HEK293T (cell line): ENCODE measurements around the gene ITPKB.
"Not testable (repeated sequence)": the region's sequence is repeated elsewhere in the genome, so short reads cannot be mapped to it uniquely, and the experiment has no call there.

Experiments
- CTCF ChIA-PET: fragments of 350-600 bp; formaldehyde crosslinking; extraction: SDS; loops from one replicate; lab custom pipeline; 2021; ENCODE audit warnings: antibody characterized with exemption, inconsistent platforms; lab: Yijun Ruan, JAX
- POLR2A ChIA-PET: fragments of 350-600 bp; formaldehyde crosslinking; extraction: SDS; loops from one replicate; lab custom pipeline; 2020; ENCODE audit warnings: antibody characterized with exemption, inconsistent platforms; lab: Yijun Ruan, JAX
- DNase-seq: peaks from one replicate; pipeline ENCODE4 v3.0.0; 2012; ENCODE audit warnings: mixed read lengths; ENCODE audit errors: extremely low spot score
- ARNT ChIP-seq: fragments of 450-650 bp; IDR thresholded peaks from 2 replicates; pipeline ENCODE4 v1.6.1; 2017; ENCODE audit warnings: mild to moderate bottlenecking
- BHLHE40 ChIP-seq: fragments of 450-650 bp; IDR thresholded peaks from 2 replicates; pipeline ENCODE4 v1.6.1; 2016; ENCODE audit warnings: mild to moderate bottlenecking, moderate library complexity, borderline replicate concordance
- CTBP1 ChIP-seq: fragments of 450-650 bp; IDR thresholded peaks from 2 replicates; pipeline ENCODE4 v1.6.1; 2016; ENCODE audit warnings: borderline replicate concordance
- ELF4 ChIP-seq: fragments of 450-650 bp; IDR thresholded peaks from 2 replicates; pipeline ENCODE4 v1.6.1; 2017; ENCODE audit warnings: antibody characterized with exemption
- FOXA1 ChIP-seq: fragments of 450-650 bp; IDR thresholded peaks from 2 replicates; pipeline ENCODE4 v1.6.1; 2016; ENCODE audit warnings: mild to moderate bottlenecking
- FOXK2 ChIP-seq: fragments of 450-650 bp; IDR thresholded peaks from 2 replicates; pipeline ENCODE4 v1.6.1; 2016; ENCODE audit warnings: mild to moderate bottlenecking
- FOXM1 ChIP-seq: fragments of 450-650 bp; IDR thresholded peaks from 2 replicates; pipeline ENCODE4 v1.6.1; 2017; ENCODE audit warnings: mild to moderate bottlenecking, borderline replicate concordance
- HDGF ChIP-seq: fragments of 450-650 bp; IDR thresholded peaks from 2 replicates; pipeline ENCODE4 v1.6.1; 2017; ENCODE audit warnings: antibody characterized with exemption, borderline replicate concordance
- L3MBTL2 ChIP-seq: fragments of 450-650 bp; conservative IDR thresholded peaks from 2 replicates; pipeline ENCODE4 v1.6.1; 2016; ENCODE audit warnings: mild to moderate bottlenecking
- LEF1 ChIP-seq: fragments of 450-650 bp; IDR thresholded peaks from 2 replicates; pipeline ENCODE4 v1.6.1; 2017; ENCODE audit warnings: mild to moderate bottlenecking, borderline replicate concordance
- NFRKB ChIP-seq: fragments of 450-650 bp; IDR thresholded peaks from 2 replicates; pipeline ENCODE4 v1.6.1; 2016; ENCODE audit warnings: mild to moderate bottlenecking, moderate library complexity
- SP1 ChIP-seq: fragments of 450-650 bp; IDR thresholded peaks from 2 replicates; pipeline ENCODE4 v1.6.1; 2017
- SUZ12 ChIP-seq: fragments of 450-650 bp; IDR thresholded peaks from 2 replicates; pipeline ENCODE4 v1.6.1; 2016; ENCODE audit warnings: mild to moderate bottlenecking
- TARDBP ChIP-seq: fragments of 450-650 bp; IDR thresholded peaks from 2 replicates; pipeline ENCODE4 v1.6.1; 2016
- ZNF384 ChIP-seq: fragments of 450-650 bp; IDR thresholded peaks from 2 replicates; pipeline ENCODE4 v1.6.1; 2016
- TF ChIP-seq, protein P1 (sequence below): fragments of 450-650 bp; IDR thresholded peaks from 2 replicates; pipeline ENCODE4 v1.6.1; 2016

ITPKB gene

DNA sequence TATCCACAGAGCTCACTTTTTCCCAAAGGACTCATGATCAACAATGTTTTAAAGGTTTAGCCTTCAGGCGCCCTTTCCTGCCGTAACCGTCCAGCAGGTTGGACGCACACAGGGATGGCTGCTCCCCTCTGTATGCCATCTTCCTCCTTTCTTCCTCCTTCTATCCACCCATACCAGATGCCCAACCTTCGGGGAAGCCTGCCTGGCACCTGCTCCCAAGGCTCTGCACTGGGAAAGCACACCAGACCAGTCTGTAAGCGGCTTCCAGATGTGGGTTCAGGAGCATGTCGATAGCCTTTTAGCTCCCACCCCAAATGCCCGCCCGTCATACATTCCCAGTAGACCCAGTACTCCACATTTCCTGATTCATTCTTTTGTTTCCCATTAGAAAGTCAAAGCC is 137.6 kb downstream of the ITPKB start:
- DNase-seq = no peak
- CTCF ChIA-PET = interaction anchor here (1.7 kb wide), 1 partner anchor 25 kb away, joined by 4 read pairs; no protein-coding TSS in a partner anchor
- TF ChIP-seq ELF4 (no peak), LEF1 (no peak), ZNF384 (no peak), FOXA1 (no peak), FOXK2 (no peak), SUZ12 (no peak), SP1 (no peak), L3MBTL2 (no peak), CTBP1 (no peak), HDGF (no peak)
- POLR2A ChIA-PET = no interaction called here

DNA sequence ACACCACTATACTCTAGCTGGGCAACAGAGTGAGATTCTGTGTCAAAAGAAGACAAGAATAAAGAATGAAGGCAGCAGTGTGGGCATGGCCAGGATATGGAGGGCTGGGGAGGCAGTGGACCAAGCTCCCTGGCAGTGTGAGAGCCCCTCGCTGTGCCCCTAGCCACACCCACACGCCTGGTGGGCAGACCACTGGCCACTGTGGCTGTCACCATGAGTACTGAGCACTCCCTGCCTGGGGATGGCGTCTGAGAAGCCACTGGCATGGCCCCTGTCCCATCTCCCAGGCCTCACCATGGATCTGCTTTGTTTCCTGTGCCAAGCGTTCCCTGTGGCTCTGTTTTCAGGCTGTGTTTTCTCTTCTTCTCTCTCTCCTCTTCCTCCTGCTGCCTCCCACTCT is 138.8 kb downstream of the ITPKB start:
- POLR2A ChIA-PET = no interaction called here
- TF ChIP-seq NFRKB (no peak), CTBP1 (no peak), L3MBTL2 (no peak), FOXM1 (no peak), TARDBP (no peak), ARNT (no peak), FOXA1 (no peak), SP1 (no peak), LEF1 (no peak), FOXK2 (no peak), SUZ12 (no peak), ZNF384 (no peak), BHLHE40 (no peak), HDGF (no peak), ELF4 (no peak)
- TF ChIP-seq, protein P1, sequence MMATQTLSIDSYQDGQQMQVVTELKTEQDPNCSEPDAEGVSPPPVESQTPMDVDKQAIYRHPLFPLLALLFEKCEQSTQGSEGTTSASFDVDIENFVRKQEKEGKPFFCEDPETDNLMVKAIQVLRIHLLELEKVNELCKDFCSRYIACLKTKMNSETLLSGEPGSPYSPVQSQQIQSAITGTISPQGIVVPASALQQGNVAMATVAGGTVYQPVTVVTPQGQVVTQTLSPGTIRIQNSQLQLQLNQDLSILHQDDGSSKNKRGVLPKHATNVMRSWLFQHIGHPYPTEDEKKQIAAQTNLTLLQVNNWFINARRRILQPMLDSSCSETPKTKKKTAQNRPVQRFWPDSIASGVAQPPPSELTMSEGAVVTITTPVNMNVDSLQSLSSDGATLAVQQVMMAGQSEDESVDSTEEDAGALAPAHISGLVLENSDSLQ = no peak
- CTCF ChIA-PET = interaction anchor here (0.6 to 1.7 kb wide), 3 partner anchors 9 to 476 kb away, joined by 3 to 4 read pairs (median 3); no protein-coding TSS in a partner anchor

DNA sequence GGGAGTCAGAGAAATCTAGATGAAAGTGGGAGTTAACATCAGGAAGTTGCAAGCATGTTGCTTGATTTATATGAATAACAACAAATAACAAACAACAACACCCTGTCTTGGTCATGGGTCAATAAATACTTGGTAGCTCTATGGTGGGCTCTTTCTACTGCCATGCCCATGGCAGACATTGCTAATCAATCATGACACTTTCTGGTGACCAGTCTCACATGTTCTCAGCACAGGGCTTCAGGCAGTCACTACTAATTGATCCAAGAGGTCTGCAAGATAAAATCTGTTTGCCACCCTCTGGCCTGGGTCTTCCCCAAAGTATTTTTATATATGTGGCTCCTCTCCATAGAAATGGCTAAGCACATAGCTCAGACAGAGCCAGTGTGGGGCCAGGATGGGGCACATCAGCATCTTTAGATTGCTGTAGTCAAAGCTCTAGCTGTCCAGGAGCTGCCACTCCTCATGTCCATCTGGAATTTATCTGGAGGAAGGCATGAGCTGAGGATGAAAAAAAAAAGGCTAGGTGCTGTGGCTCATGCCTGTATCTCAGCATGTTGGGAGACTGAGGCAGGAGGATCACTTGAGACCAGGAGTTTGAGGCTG is 139.3 kb downstream of the ITPKB start:
- TF ChIP-seq FOXA1 (no peak), HDGF (no peak), SP1 (no peak), ELF4 (no peak), TARDBP (no peak), L3MBTL2 (no peak), CTBP1 (no peak)
- ChIA-PET POLR2A (interaction anchor here (0.8 kb wide), 1 partner anchor 516 kb away, joined by 4 read pairs; no protein-coding TSS in a partner anchor), CTCF (interaction anchor here (1.2 kb wide), 1 partner anchor 9 kb away, joined by 3 read pairs; no protein-coding TSS in a partner anchor)
- DNase-seq = no peak

More for the DNA sequence above, 138.8 kb downstream of the ITPKB start:
- DNase-seq = no peak

DNA sequence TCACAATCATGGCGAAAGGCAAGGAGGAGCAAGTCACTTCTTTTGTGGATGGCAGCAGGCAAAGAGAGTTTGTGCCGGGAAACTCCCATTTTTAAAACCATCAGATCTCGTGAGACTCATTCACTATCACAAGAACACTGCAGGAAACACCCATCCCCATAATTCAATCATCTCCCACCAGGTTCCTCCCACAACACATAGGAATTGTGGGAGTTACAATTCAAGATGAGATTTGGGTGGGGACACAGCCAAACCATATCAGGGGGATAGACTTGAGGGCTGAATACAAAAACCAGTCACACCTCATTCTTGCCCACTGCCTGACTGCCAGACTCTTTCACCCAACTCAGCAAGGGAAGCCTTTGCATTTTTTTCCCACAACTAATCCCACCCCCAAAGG is 140.1 kb downstream of the ITPKB start:
- CTCF ChIA-PET = interaction anchor here (1.2 to 1.7 kb wide), 2 partner anchors 10 kb away, joined by 3 to 6 read pairs; no protein-coding TSS in a partner anchor

DNA sequence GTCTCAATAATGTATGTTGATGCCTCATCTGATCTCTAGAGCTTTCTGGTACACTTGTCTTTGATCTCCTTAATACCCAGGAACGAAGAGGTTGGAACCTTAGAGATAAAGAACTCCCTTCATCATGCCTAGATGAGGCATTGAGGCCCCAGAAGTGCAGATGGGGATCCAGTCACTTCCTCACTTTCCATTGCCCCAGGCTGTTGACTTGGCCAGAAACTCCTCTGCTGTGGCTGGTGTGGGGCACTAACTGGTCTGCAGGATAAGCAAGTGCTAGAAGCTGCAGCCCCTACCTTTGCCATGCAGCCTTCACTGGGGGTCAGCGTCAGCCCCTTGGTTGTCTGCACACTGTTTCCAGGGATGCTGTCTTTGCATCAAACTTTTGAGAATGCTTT is 140.6 kb downstream of the ITPKB start:
- ChIA-PET POLR2A (no interaction called here), CTCF (interaction anchor here (0.7 to 1.7 kb wide), 2 partner anchors 10 to 41 kb away, joined by 3 to 6 read pairs; no protein-coding TSS in a partner anchor)
- no peak for DNase-seq
- TF ChIP-seq FOXK2 (no peak), LEF1 (no peak), ELF4 (no peak), ZNF384 (no peak), HDGF (no peak), CTBP1 (no peak), SUZ12 (no peak), TARDBP (no peak), NFRKB (no peak), FOXM1 (no peak), L3MBTL2 (no peak)
- TF ChIP-seq, protein P1 = no peak

More for the DNA sequence above, 140.1 kb downstream of the ITPKB start:
- POLR2A ChIA-PET = interaction anchor here (0.8 kb wide), 1 partner anchor 516 kb away, joined by 4 read pairs; no protein-coding TSS in a partner anchor
- DNase-seq = not testable (repeated sequence)

DNA sequence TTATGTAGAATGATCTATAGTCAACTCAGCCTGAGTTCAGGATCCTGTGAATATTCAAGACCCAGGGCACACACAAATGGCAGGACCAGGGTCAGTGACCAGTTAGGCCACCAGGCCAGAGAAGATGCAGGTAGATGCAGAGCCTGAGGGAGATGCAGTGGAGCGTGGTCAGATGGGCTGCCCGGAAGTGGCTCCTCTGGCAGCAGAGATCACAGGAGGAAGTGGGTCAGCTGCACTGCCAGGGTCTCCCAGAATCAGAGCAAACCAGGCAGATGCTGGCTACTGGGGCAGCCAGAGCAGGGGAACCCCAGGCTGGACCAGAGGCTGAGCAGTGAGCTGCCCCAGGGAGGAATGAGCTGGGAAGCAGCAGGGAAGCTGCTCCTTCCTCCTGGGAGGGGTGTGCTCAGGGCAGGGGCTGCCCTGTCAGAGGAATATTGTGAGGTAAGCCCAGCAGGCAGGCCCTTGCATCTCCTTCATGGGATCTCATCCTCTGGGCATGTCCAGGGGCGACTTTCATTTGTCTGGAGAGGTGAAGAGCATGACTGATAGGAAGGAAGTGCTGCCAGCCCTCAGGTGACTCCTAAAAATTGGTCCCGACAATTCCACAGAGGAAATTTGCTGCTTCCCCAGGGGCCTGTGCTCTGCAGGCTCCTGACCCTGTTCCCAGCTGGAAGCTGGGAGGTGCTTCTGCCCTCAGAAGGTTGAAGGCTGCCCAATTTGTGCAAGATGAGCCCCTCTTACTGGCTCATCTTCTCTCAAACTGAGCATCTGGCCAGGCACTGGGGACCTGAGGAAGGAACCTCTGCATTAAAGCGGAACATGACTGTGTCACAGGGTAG is 141.2 kb downstream of the ITPKB start:
- CTCF ChIA-PET = interaction anchor here (0.7 to 1.7 kb wide), 2 partner anchors 11 to 41 kb away, joined by 3 to 6 read pairs; no protein-coding TSS in a partner anchor
- no peak for TF ChIP-seq TARDBP
- TF ChIP-seq L3MBTL2 = no peak
- TF ChIP-seq LEF1 = no peak
- no peak for TF ChIP-seq FOXK2
- no peak for TF ChIP-seq FOXA1
- TF ChIP-seq ELF4 = no peak
- no peak for TF ChIP-seq NFRKB
- TF ChIP-seq SP1 = no peak
- no peak for TF ChIP-seq BHLHE40
- TF ChIP-seq SUZ12 = no peak
- no peak for TF ChIP-seq ZNF384
- no peak for TF ChIP-seq HDGF
- TF ChIP-seq ARNT = no peak
- TF ChIP-seq CTBP1 = no peak
- TF ChIP-seq, protein P1 = no peak
- TF ChIP-seq FOXM1 = no peak
- POLR2A ChIA-PET = no interaction called here
- no peak for DNase-seq
